ENCODE measurements around the gene ACSF3. TPM values are rescaled to one million over a fixed set of nuclear protein-coding genes. Genes with fewer than 3 reads are reported as not detected.
A peak's percentile ranks its signal among the peaks of the same experiment; 100 is the strongest.
"Not testable (repeated sequence)": the region's sequence is repeated elsewhere in the genome, so short reads cannot be mapped to it uniquely, and the experiment has no call there.

ACSF3 gene
- total RNA-seq, 1 experiment from 2014 or later: 54.9 TPM

- H3K4me1 Mint-ChIP-seq (ENCODE audit: low read depth, unreplicated experiment): peaks cover 25% of the 10 kb centered on the region
- TF ChIP-seq CTCF (IDR thresholded peaks at IDR 0.05; ENCODE audit: unreplicated experiment): no peak
- CTCF ChIA-PET: interaction anchor here (0.6 kb wide), 1 partner anchor 26 kb away, joined by 3 read pairs; no protein-coding TSS in a partner anchor
- H3K4me3 Mint-ChIP-seq (ENCODE audit: low read depth, unreplicated experiment): no peak overlapping the region
- no peaks in the 10 kb centered on the region for H3K9me3 Mint-ChIP-seq (ENCODE audit: low read depth, unreplicated experiment)
- intact Hi-C loops (cut with micrococcal nuclease; ENCODE audit: unreplicated experiment): no loop called here
- DNase-seq: no peak
- peaks cover 24% of the 10 kb centered on the region for H3K36me3 Mint-ChIP-seq (ENCODE audit: insufficient read depth, unreplicated experiment)
- H3K27me3 Mint-ChIP-seq (ENCODE audit: unreplicated experiment): peaks cover 59% of the 10 kb centered on the region
- H3K27ac Mint-ChIP-seq (ENCODE audit: unreplicated experiment): no peak overlapping the region
- BruUV-seq (replicated peaks): no TSS peak
Observed at GRCh38 chr16:89092013-89092412, 1.6 kb upstream of the ACSF3 start.

- H3K9me3 Mint-ChIP-seq (ENCODE audit: low read depth, unreplicated experiment); intact Hi-C loops (cut with micrococcal nuclease; ENCODE audit: unreplicated experiment); DNase-seq; H3K27ac Mint-ChIP-seq (ENCODE audit: unreplicated experiment); BruUV-seq (replicated peaks); CTCF ChIA-PET: not testable (repeated sequence)
- peaks cover 27% of the 10 kb centered on the region for H3K36me3 Mint-ChIP-seq (ENCODE audit: insufficient read depth, unreplicated experiment)
- H3K4me3 Mint-ChIP-seq (ENCODE audit: low read depth, unreplicated experiment): peak overlapping the region; percentile 81
- H3K4me1 Mint-ChIP-seq (ENCODE audit: low read depth, unreplicated experiment): peaks cover 25% of the 10 kb centered on the region
- H3K27me3 Mint-ChIP-seq (ENCODE audit: unreplicated experiment): peaks cover 46% of the 10 kb centered on the region
Observed at GRCh38 chr16:89093252-89093601, 425 bp upstream of the ACSF3 start.

GRCh38 chr16:89094252-89094879 lies 714 bp downstream of the ACSF3 start:
- CTCF ChIA-PET: interaction anchor here (0.9 to 1.1 kb wide), 2 partner anchors 9 to 41 kb away, joined by 3 read pairs; no protein-coding TSS in a partner anchor
- Mint-ChIP-seq H3K27me3 (ENCODE audit: unreplicated experiment) (peaks cover 35% of the 10 kb centered on the region), H3K36me3 (ENCODE audit: insufficient read depth, unreplicated experiment) (peaks cover 27% of the 10 kb centered on the region), H3K4me3 (ENCODE audit: low read depth, unreplicated experiment) (peak overlapping the region; percentile 81), H3K4me1 (ENCODE audit: low read depth, unreplicated experiment) (peaks cover 27% of the 10 kb centered on the region), H3K9me3 (ENCODE audit: low read depth, unreplicated experiment) (no peaks in the 10 kb centered on the region), H3K27ac (ENCODE audit: unreplicated experiment) (peak overlapping the region; percentile 60)
- TF ChIP-seq CTCF (IDR thresholded peaks at IDR 0.05; ENCODE audit: unreplicated experiment): no peak
- no TSS peak for BruUV-seq (replicated peaks)
- peak; percentile 27 for DNase-seq
- intact Hi-C loops (cut with micrococcal nuclease; ENCODE audit: unreplicated experiment): no loop called here

DNA sequence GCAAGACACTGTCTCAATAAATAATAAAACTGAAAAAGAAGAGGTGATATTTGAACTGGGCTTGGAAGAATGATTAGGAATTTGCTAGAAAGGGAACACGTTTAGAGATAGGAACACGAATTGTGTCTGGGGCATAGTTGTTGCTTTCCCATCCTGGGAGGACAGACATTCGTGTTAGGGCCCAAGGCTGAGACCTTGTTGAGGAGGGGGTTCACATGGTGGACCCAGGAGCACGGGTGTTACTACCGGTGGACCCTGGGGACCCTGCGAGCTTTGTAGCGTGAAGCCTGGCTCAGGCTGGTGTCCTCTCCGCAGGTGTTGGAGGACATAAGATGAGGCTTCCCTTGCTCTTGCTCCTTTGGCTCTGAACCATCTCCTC lies 1.2 kb downstream of the ACSF3 start:
- Mint-ChIP-seq H3K27ac (ENCODE audit: unreplicated experiment) (no peak overlapping the region), H3K4me1 (ENCODE audit: low read depth, unreplicated experiment) (peaks cover 32% of the 10 kb centered on the region), H3K4me3 (ENCODE audit: low read depth, unreplicated experiment) (peak overlapping the region; percentile 81), H3K9me3 (ENCODE audit: low read depth, unreplicated experiment) (no peaks in the 10 kb centered on the region), H3K27me3 (ENCODE audit: unreplicated experiment) (peaks cover 30% of the 10 kb centered on the region), H3K36me3 (ENCODE audit: insufficient read depth, unreplicated experiment) (peaks cover 27% of the 10 kb centered on the region)
- DNase-seq: no peak
- intact Hi-C loops (cut with micrococcal nuclease; ENCODE audit: unreplicated experiment): no loop called here
- TSS peak; percentile 49 for BruUV-seq (replicated peaks)
- CTCF ChIA-PET: no interaction called here
- no peak for TF ChIP-seq CTCF (IDR thresholded peaks at IDR 0.05; ENCODE audit: unreplicated experiment)

DNA sequence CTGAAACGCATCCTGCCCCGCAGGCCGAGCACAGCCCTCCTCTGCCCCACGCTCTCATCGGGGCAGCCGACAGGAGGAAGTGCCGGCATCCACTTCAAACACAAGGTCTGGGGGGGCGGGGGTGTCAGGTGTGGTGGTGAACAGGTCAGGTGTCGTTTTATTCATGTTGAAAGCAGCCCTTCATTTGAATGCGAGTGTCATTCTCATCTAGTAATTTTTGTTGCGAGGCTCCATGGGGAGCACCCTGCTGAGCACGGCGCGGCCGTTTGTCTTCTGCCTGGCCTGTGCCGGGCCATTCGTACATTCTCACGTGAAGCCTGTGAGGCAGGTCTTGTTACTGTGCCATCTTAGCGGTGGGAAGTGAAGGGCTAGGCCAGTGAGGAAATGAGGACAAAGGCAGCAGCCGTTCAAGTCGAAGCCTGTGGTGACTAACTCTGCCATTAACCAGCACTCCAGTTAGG lies 1.9 kb downstream of the ACSF3 start:
- DNase-seq: no peak
- Mint-ChIP-seq H3K36me3 (ENCODE audit: insufficient read depth, unreplicated experiment) (peaks cover 27% of the 10 kb centered on the region), H3K27ac (ENCODE audit: unreplicated experiment) (no peak overlapping the region), H3K4me1 (ENCODE audit: low read depth, unreplicated experiment) (peaks cover 31% of the 10 kb centered on the region), H3K27me3 (ENCODE audit: unreplicated experiment) (peaks cover 24% of the 10 kb centered on the region), H3K4me3 (ENCODE audit: low read depth, unreplicated experiment) (no peak overlapping the region), H3K9me3 (ENCODE audit: low read depth, unreplicated experiment) (no peaks in the 10 kb centered on the region)
- no peak for TF ChIP-seq CTCF (IDR thresholded peaks at IDR 0.05; ENCODE audit: unreplicated experiment)
- intact Hi-C loops (cut with micrococcal nuclease; ENCODE audit: unreplicated experiment): no loop called here
- CTCF ChIA-PET: no interaction called here
- BruUV-seq (replicated peaks): no TSS peak

Measured in Calu3 (cell line).